A549 (cell line): ENCODE measurements around the gene SLC43A1. TPM values are rescaled to one million over a fixed set of nuclear protein-coding genes. Genes with fewer than 3 reads are reported as not detected.
A peak's percentile ranks its signal among the peaks of the same experiment; 100 is the strongest.

Source experiments
- BCL3 ChIP-seq: fragments of >200 bp; sonication (Bioruptor Twin); formaldehyde crosslinking; IDR thresholded peaks from 3 replicates; pipeline ENCODE4 v1.6.1; 2016
- CBX2 ChIP-seq: fragments of 200-600 bp; sonication (generic); IDR thresholded peaks from 2 replicates; pipeline ENCODE4 v1.6.1; 2016; ENCODE audit warnings: low read depth, mild to moderate bottlenecking, borderline replicate concordance
- CBX8 ChIP-seq: fragments of 200-600 bp; sonication (generic); IDR thresholded peaks from 2 replicates; pipeline ENCODE4 v1.6.1; 2016
- CEBPB ChIP-seq, 2 experiments: fragments of >200 bp in 1 of 2; sonication (Bioruptor Twin) in 1 of 2; formaldehyde crosslinking in 1 of 2; IDR thresholded peaks; 2 replicates each; pipeline ENCODE4 v1.6.1; 2012 to 2016
- CHD2 ChIP-seq: fragments of 150-350 bp; IDR thresholded peaks from 2 replicates; pipeline ENCODE4 v1.6.1; 2014; ENCODE audit warnings: low read length; ENCODE audit not compliant: partially characterized antibody
- EHF ChIP-seq: fragments of 250-450 bp; sonication (Bioruptor Pico); IDR thresholded peaks from 2 replicates; pipeline ENCODE4 v1.5.0; 2020; ENCODE audit warnings: mild to moderate bottlenecking
- EHMT2 ChIP-seq: fragments of 200-600 bp; sonication (generic); IDR thresholded peaks from 2 replicates; pipeline ENCODE4 v1.6.1; 2016; ENCODE audit warnings: antibody characterized with exemption, low read depth, mild to moderate bottlenecking, moderate library complexity
- EP300 ChIP-seq, 2 experiments: fragments of >200 bp; sonication (Bioruptor Twin); formaldehyde crosslinking; IDR thresholded peaks; 2 replicates in 1 of 2; 3 replicates in 1 of 2; pipeline ENCODE4 v1.6.1; 2016 to 2017
- ESRRA ChIP-seq: fragments of 150-350 bp; IDR thresholded peaks from 2 replicates; pipeline ENCODE4 v1.6.1; 2014; ENCODE audit warnings: mild to moderate bottlenecking, low read length, borderline replicate concordance
- FOSB ChIP-seq: fragments of 250-450 bp; sonication (Bioruptor Pico); IDR thresholded peaks from 2 replicates; pipeline ENCODE4 v1.5.0; 2020; ENCODE audit warnings: mild to moderate bottlenecking, moderate library complexity
- FOSL2 ChIP-seq, 2 experiments: fragments of 450-650 bp in 1 of 2; fragments of >200 bp in 1 of 2; sonication (Bioruptor Twin) in 1 of 2; formaldehyde crosslinking; IDR thresholded peaks; 2 replicates each; pipeline versions ENCODE4 v1.5.0 to v1.6.1; 2016 to 2020; ENCODE audit warnings: mild to moderate bottlenecking in 1 of 2, moderate library complexity in 1 of 2
- FOXS1 ChIP-seq: fragments of 250-450 bp; sonication (Bioruptor Pico); IDR thresholded peaks from 2 replicates; pipeline ENCODE4 v1.5.0; 2020; ENCODE audit warnings: mild to moderate bottlenecking, moderate library complexity
- GATA3 ChIP-seq: IDR thresholded peaks from 2 replicates; pipeline ENCODE4 v1.6.1; 2012; ENCODE audit warnings: borderline replicate concordance
- HDAC2 ChIP-seq: fragments of 200-600 bp; sonication (generic); IDR thresholded peaks from 2 replicates; pipeline ENCODE4 v1.6.1; 2016
- HEYL ChIP-seq: fragments of 250-450 bp; sonication (Bioruptor Pico); IDR thresholded peaks from 2 replicates; pipeline ENCODE4 v1.8.0; 2021; ENCODE audit warnings: mild to moderate bottlenecking, moderate library complexity
- HOXA7 ChIP-seq: fragments of 250-450 bp; sonication (Bioruptor Pico); IDR thresholded peaks from 2 replicates; pipeline ENCODE4 v1.5.0; 2020; ENCODE audit warnings: mild to moderate bottlenecking, moderate library complexity
- HOXB5 ChIP-seq: fragments of 250-450 bp; sonication (Bioruptor Pico); IDR thresholded peaks from 2 replicates; pipeline ENCODE4 v1.5.0; 2020; ENCODE audit warnings: mild to moderate bottlenecking, moderate library complexity
- JUNB ChIP-seq: fragments of >200 bp; sonication (Bioruptor Twin); formaldehyde crosslinking; IDR thresholded peaks from 2 replicates; pipeline ENCODE4 v1.6.1; 2016
- KDM1A ChIP-seq: fragments of 200-600 bp; sonication (generic); IDR thresholded peaks from 2 replicates; pipeline ENCODE4 v1.6.1; 2016; ENCODE audit warnings: low read depth, mild to moderate bottlenecking
- KDM5A ChIP-seq: fragments of 200-600 bp; sonication (generic); IDR thresholded peaks from 2 replicates; pipeline ENCODE4 v1.6.1; 2016; ENCODE audit warnings: antibody characterized with exemption, mild to moderate bottlenecking
- MAZ ChIP-seq: fragments of 150-350 bp; IDR thresholded peaks from 2 replicates; pipeline ENCODE4 v1.6.1; 2014; ENCODE audit warnings: antibody characterized with exemption, low read depth, low read length, borderline replicate concordance
- MYC ChIP-seq: IDR thresholded peaks from 2 replicates; pipeline ENCODE4 v1.6.1; 2012; ENCODE audit warnings: mild to moderate bottlenecking, inconsistent platforms, low read length, improper control_type of control experiment, borderline replicate concordance
- NFE2L2 ChIP-seq: fragments of 150-350 bp; conservative IDR thresholded peaks from 2 replicates; pipeline ENCODE4 v1.6.1; 2014; ENCODE audit warnings: low read length
- NPAS2 ChIP-seq: fragments of 250-450 bp; sonication (Bioruptor Pico); IDR thresholded peaks from 2 replicates; pipeline ENCODE4 v1.8.0; 2022; ENCODE audit warnings: mild to moderate bottlenecking, moderate library complexity, borderline replicate concordance
- NR3C1 ChIP-seq: fragments of >200 bp; sonication (Bioruptor Twin); formaldehyde crosslinking; IDR thresholded peaks from 3 replicates; pipeline ENCODE4 v1.6.1; 2017
- PHF8 ChIP-seq: fragments of 200-600 bp; sonication (generic); IDR thresholded peaks from 2 replicates; pipeline ENCODE4 v1.6.1; 2016; ENCODE audit warnings: low read depth, mild to moderate bottlenecking, antibody characterized with exemption, moderate library complexity, borderline replicate concordance
- RAD21 ChIP-seq, 2 experiments: fragments of >200 bp in 1 of 2; sonication (Bioruptor Twin) in 1 of 2; formaldehyde crosslinking in 1 of 2; IDR thresholded peaks in 1 of 2; conservative IDR thresholded peaks in 1 of 2; 2 replicates in 1 of 2; 3 replicates in 1 of 2; pipeline ENCODE4 v1.6.1; 2012 to 2018; ENCODE audit warnings: inconsistent platforms in 1 of 2
- RARB ChIP-seq: fragments of 250-450 bp; sonication (Bioruptor Pico); IDR thresholded peaks from 2 replicates; pipeline ENCODE4 v1.8.0; 2021; ENCODE audit warnings: mild to moderate bottlenecking, moderate library complexity
- RFX5 ChIP-seq: fragments of 450-650 bp; IDR thresholded peaks from 2 replicates; pipeline ENCODE4 v1.7.1; 2014; ENCODE audit warnings: antibody characterized with exemption, mild to moderate bottlenecking, moderate library complexity
- SMC3 ChIP-seq: fragments of >200 bp; sonication (Bioruptor Twin); formaldehyde crosslinking; IDR thresholded peaks from 3 replicates; pipeline ENCODE4 v1.6.1; 2018; ENCODE audit warnings: inconsistent platforms
- USF2 ChIP-seq: fragments of 450-650 bp; IDR thresholded peaks from 2 replicates; pipeline ENCODE4 v1.6.1; 2014; ENCODE audit warnings: antibody characterized with exemption
- ZFP36 ChIP-seq: fragments of 450-650 bp; IDR thresholded peaks from 2 replicates; pipeline ENCODE4 v1.6.1; 2014; ENCODE audit warnings: borderline replicate concordance; ENCODE audit not compliant: partially characterized antibody
- ZNF302 ChIP-seq: fragments of 250-450 bp; sonication (Bioruptor Pico); IDR thresholded peaks from 2 replicates; pipeline ENCODE4 v1.9.0; 2021; ENCODE audit warnings: inconsistent platforms, mild to moderate bottlenecking, moderate library complexity
- ZSCAN20 ChIP-seq: fragments of 250-450 bp; sonication (Bioruptor Pico); IDR thresholded peaks from 2 replicates; pipeline ENCODE4 v1.8.0; 2022; ENCODE audit warnings: mild to moderate bottlenecking, moderate library complexity
- polyA plus RNA-seq, 4 experiments: library from polyadenylated mRNA; depleted of rRNA in 3 of 4; stranded (reverse); fragments of >200 nt; fragmentation: RNase III in 1 of 4; extraction: RNeasy Plus Mini Kit Qiagen cat#74134 plus additional on column Dnase treatment in 1 of 4; gene quantifications; 2 replicates in 3 of 4; 3 replicates in 1 of 4; pipeline ENCODE4 v1.2.3, GENCODE V29; 2011 to 2017
- TF ChIP-seq, protein P1 (sequence below): fragments of 150-350 bp; IDR thresholded peaks from 2 replicates; pipeline ENCODE4 v1.6.1; 2014; ENCODE audit warnings: low read depth, mild to moderate bottlenecking, low read length
- TF ChIP-seq, protein P2 (sequence below): IDR thresholded peaks from 2 replicates; pipeline ENCODE4 v1.6.1; 2012
- TF ChIP-seq, protein P3 (sequence below): fragments of 200-600 bp; sonication (generic); IDR thresholded peaks from 2 replicates; pipeline ENCODE4 v1.6.1; 2016; ENCODE audit warnings: antibody characterized with exemption, mild to moderate bottlenecking, moderate library complexity

SLC43A1 gene
- polyA plus RNA-seq, 2 of the 4 experiments (the other 2 are of a cell fraction): 1.0 to 4.6 TPM

DNA sequence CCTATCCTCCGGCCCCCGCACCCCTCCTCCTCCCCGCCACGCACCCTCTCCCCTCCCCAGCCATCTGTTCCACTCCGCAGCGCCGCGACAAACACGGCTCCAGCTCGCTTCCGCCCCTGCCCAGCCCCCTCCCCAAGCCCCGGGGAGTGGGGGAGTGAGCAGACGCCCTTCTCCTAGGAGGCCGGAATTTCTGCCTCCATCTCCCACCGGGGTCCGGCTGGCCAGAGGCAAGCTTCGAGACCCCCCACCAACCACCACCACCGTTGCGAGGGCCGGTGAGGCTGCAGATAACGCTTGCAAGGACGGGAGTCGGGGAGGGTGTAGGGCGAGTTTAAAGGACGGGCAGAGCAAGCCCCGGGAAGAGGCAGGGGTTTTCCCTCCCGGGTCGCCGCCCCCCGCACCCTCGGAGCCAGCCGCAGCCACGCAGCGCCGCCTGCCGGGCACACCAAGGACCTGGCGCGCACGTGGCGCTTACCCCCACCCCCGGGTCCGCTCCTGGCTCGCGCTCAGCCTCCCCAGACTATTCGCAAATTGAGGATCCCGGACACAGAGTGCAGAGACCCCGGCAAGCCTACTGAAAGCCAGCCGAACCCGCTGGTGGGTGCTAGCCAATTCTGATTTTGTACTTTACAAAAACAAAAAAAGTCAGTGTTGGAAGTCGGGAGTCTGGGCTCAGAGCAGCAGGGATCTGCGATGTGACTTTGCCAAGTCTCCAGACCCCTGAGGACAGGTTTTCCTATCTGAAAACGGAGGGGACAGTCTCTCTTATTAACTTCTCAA lies 32.5 kb downstream of the SLC43A1 start (continued):
- TF ChIP-seq, protein P1, sequence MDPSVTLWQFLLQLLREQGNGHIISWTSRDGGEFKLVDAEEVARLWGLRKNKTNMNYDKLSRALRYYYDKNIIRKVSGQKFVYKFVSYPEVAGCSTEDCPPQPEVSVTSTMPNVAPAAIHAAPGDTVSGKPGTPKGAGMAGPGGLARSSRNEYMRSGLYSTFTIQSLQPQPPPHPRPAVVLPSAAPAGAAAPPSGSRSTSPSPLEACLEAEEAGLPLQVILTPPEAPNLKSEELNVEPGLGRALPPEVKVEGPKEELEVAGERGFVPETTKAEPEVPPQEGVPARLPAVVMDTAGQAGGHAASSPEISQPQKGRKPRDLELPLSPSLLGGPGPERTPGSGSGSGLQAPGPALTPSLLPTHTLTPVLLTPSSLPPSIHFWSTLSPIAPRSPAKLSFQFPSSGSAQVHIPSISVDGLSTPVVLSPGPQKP: no peak
- TF ChIP-seq ZSCAN20 (CRISPR knock-in tag) (no peak), NPAS2 (peak; percentile 37; the same call in 1 of the 2 replicates), RFX5 (no peak), EHF (CRISPR knock-in tag) (no peak), NFE2L2 (no peak), FOXS1 (CRISPR knock-in tag) (no peak), ZFP36 (no peak), HEYL (CRISPR knock-in tag) (no peak), HDAC2 (no peak), CBX2 (no peak), CEBPB (IDR thresholded peaks at IDR 0.05) (no peak), ZNF302 (no peak), RARB (no peak), CBX8 (no peak), NR3C1 (no peak), USF2 (peak; percentile 32; the same call in 1 of the 2 replicates), SMC3 (peak; percentile 79), EP300 (IDR thresholded peaks at IDR 0.05) (no peak), MAZ (0 out of 2 replicates have a peak, but pooled peaks have one; percentile 54), MYC (peak; percentile 96), BCL3 (no peak), PHF8 (no peak), KDM5A (no peak), JUNB (no peak), CHD2 (no peak), GATA3 (no peak), ESRRA (no peak), RAD21 (conservative IDR thresholded peaks at IDR 0.05 in 1 of 2, IDR thresholded peaks at IDR 0.05 in 1 of 2) (peak; percentile 61 to 74), HOXB5 (no peak), HOXA7 (CRISPR knock-in tag) (no peak), KDM1A (no peak), FOSL2 (IDR thresholded peaks at IDR 0.05) (no peak), FOSL2 (CRISPR knock-in tag; IDR thresholded peaks at IDR 0.05) (no peak), EHMT2 (no peak), FOSB (CRISPR knock-in tag) (no peak)
- TF ChIP-seq, protein P2, sequence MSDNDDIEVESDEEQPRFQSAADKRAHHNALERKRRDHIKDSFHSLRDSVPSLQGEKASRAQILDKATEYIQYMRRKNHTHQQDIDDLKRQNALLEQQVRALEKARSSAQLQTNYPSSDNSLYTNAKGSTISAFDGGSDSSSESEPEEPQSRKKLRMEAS: peak; percentile 97
- TF ChIP-seq, protein P3, sequence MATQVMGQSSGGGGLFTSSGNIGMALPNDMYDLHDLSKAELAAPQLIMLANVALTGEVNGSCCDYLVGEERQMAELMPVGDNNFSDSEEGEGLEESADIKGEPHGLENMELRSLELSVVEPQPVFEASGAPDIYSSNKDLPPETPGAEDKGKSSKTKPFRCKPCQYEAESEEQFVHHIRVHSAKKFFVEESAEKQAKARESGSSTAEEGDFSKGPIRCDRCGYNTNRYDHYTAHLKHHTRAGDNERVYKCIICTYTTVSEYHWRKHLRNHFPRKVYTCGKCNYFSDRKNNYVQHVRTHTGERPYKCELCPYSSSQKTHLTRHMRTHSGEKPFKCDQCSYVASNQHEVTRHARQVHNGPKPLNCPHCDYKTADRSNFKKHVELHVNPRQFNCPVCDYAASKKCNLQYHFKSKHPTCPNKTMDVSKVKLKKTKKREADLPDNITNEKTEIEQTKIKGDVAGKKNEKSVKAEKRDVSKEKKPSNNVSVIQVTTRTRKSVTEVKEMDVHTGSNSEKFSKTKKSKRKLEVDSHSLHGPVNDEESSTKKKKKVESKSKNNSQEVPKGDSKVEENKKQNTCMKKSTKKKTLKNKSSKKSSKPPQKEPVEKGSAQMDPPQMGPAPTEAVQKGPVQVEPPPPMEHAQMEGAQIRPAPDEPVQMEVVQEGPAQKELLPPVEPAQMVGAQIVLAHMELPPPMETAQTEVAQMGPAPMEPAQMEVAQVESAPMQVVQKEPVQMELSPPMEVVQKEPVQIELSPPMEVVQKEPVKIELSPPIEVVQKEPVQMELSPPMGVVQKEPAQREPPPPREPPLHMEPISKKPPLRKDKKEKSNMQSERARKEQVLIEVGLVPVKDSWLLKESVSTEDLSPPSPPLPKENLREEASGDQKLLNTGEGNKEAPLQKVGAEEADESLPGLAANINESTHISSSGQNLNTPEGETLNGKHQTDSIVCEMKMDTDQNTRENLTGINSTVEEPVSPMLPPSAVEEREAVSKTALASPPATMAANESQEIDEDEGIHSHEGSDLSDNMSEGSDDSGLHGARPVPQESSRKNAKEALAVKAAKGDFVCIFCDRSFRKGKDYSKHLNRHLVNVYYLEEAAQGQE: no peak
